HL-60 (cell line): Measurements from ENCODE around the gene TMTC2.

Source experiments
- CTCF ChIP-seq: IDR thresholded peaks from one replicate; pipeline ENCODE4 v1.5.1; 2011; ENCODE audit warnings: low read length, control low read depth, inconsistent platforms; ENCODE audit not compliant: insufficient read depth
- GABPA ChIP-seq: IDR thresholded peaks from 2 replicates; pipeline ENCODE4 v1.6.1; 2012; ENCODE audit warnings: low read depth
- REST ChIP-seq: IDR thresholded peaks from 2 replicates; pipeline ENCODE4 v1.6.1; 2012; ENCODE audit warnings: low read depth; ENCODE audit not compliant: insufficient replicate concordance

GRCh38 chr12:82644896-82645295, 41.8 kb upstream of the TMTC2 start:
- TF ChIP-seq CTCF (no peak), REST (no peak), GABPA (no peak)
